ENCODE results near the gene C15orf61.

C15orf61 gene

DNA sequence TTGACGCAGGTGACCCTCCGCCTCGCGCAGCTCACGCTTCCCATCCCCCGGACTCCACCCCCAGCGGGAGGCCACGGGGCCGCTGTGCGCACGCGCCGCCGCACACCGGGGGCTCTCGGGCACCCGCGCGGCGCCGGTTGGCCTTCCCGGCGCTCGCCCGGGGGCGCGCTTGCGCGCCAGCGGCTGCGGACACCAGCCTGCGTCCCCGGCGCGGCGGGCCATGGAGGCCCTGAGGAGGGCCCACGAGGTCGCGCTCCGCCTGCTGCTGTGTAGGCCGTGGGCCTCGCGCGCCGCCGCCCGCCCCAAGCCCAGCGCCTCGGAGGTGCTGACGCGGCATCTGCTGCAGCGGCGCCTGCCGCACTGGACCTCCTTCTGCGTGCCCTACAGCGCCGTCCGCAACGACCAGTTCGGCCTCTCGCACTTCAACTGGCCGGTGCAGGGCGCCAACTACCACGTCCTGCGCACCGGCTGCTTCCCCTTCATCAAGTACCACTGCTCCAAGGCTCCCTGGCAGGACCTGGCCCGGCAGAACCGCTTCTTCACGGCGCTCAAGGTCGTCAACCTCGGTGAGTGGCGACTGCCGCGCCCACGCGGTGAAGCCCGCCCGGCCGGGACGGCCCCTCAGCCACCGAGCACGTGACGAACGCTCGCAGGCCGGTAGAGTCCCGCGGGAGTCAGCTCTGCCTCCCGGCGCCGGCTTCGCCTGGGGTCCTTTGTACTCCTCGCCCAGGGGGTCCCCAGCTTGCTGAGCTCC lies at the start of gene C15orf61:
Gene C15orf61 (plus strand): TSS at position 103 of the 754 bp plus-strand sequence. CDS start 118 bp downstream, at position 221.
- DNase-seq (ENCODE audit: low read depth), result peak; percentile 83

DNA sequence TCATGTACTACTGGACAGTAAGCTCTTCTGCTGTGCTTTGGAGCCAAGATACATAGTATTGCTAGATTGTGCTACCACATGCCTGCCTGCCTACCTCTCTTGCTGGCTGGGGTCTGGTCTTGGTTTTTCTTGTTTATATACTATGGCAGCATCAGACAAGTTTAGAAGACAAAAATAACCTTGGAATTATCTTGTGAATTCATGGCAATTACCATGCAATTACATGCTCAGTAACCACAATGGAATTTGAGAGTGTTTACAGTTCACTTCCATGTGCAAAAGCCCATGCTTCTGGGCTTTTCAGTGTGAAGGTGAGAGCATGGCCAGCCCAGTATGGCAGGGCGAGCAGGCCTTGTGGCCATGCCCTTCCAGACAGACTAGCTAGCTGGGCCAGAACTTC lies 48.0 kb upstream of the C15orf61 start:
- DNase-seq (ENCODE audit: low read depth), result peak; percentile 13

- DNase-seq (ENCODE audit: low read depth), result no peak
These were observed 46.4 kb upstream of the C15orf61 start for GRCh38 chr15:67474405-67475110.

- DNase-seq (ENCODE audit: low read depth), result no peak
These were observed 41.0 kb upstream of the C15orf61 start for GRCh38 chr15:67479781-67480505.

DNA sequence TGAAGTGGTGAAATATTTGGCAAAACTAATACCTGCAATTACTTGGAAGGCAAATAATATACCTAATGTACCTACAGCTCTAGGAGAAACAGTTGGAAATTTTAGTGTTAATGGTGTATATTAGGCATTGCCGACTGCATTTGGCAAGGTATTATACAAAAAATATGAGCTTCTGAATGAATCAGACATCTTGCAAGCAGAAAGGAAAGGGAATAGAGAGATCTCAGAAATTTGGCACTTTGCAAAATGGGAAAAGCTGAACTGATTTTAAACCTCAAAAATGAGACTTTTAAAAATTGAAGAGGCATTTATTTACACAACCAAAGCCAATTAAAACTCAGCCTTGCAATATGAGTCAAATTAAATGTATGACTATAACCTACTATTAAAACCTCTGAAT lies 40.2 kb upstream of the C15orf61 start:
- DNase-seq (ENCODE audit: low read depth), result no peak

DNA sequence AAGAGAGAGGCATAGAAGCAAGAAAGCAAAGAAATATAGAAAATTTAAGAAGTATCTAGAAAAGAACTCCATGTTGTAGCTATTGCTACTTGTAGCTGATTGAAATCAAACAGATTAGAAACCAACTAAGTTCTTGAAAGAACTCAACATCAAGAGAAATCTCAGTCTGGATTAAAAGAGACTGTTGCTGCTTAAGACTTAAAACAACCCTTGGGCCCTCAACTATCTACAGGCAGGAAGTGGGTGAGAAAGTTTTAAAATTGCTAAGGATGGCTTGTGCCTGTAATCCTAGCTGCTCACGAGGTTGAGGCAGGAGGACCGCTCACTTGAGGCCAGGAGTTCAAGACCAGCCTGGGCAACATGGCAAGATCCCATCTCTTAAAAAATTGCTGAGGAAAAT lies 39.3 kb upstream of the C15orf61 start:
- DNase-seq (ENCODE audit: low read depth), result no peak

DNA sequence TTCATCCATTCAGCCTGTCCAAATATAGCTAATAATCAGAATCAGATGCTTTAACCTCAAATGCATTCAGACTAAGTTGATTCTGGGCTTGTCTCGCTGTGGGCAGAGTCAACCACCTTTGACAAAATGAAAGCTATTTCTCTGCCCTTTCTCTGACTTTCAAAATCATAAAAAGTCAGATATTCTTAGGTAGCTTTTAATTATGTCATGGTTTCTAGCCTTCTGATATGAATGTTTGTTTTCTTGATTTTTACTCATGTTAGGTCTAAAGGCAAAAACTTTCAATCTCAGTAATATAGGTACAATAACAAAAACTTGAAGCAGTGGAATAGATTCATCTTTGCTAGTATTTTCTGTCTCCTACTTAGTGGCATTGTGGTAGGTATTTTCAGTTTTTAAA lies 25.3 kb upstream of the C15orf61 start:
- no peak for DNase-seq (ENCODE audit: low read depth)

DNA sequence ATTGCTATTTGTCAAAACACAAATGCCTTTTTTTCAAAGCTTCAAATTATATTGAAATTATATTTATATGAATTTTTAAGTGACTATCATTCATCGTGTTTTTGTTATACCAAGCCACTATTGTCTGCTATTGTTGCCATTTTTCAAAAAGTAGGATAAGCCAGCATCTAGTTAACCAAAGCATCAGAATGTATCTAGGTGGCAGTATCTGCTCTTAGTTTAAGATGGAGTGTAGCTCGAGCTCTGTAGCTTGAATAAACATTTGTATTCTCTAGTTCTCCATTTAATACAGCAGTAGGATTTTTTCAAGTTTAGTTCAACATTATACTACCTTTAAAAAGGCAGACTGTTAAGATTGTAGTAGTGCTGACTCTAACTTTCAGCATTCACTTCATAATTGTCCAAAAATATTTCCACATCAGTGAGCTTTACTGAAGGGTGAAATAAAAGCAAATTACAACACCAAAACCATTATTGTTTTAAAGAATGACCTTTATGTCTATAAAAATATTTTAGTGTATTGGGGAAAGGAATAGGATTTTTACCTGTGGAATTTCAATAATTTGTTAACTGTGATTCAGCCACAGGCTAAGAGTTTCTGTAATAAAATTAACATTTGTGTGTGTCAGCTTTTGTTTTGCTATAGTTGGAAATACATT lies 19.6 kb upstream of the C15orf61 start:
- peak; percentile 44 for DNase-seq (ENCODE audit: low read depth)

DNA sequence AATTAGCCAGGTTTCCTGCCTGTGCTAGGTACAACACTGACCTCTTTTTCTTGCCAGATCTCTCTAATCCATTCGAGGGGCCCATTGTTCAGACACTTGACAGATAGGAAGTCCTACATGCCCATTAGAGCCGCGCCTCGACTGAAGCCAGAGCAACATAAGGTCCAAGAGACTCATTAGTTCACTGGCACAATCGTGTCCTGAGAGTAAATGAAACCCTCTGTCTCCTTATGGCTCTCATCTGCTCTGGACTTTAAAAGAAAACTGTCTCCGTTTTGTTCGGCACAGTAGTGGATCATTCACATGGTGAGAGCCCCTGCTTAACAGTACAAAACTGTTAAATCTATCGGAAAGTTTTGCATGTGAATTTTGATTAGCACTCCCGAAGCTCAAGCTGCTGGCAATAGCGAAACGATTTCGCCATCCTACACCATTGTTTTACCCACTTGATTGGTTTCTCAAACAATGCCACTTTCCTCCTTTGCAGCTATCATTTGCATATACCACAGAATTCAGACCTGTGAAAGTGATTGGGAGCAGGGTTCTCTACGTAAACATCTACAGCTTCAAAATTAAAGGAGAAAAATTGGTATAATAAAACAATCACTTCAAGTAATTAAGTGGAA lies 19.0 kb upstream of the C15orf61 start:
- DNase-seq (ENCODE audit: low read depth), result no peak

DNA sequence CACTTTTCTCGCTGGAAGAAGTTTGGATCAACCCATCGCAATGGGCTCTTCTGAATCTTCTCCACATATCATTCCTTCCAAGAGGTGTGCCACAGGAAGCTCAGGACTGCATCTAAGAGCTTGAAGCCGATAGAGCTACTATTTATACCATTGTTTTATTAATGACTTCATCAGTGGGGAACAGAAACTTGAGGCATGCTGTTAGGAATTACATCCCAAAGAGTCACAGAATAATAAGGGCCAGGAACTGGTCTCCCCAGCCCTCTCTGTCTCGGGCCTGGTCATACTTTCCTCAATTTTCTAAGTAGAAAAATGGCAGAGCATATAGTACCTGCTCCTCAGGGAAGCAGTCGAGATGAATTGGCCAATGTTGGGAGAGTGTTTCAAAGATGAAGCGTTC lies 16.9 kb upstream of the C15orf61 start:
- DNase-seq (ENCODE audit: low read depth), result no peak

GRCh38 chr15:67504796-67505195 lies 16.1 kb upstream of the C15orf61 start:
- peak; percentile 38 for DNase-seq (ENCODE audit: low read depth)

GRCh38 chr15:67505675-67506572 lies 15.0 kb upstream of the C15orf61 start:
- DNase-seq (ENCODE audit: low read depth), result no peak

DNA sequence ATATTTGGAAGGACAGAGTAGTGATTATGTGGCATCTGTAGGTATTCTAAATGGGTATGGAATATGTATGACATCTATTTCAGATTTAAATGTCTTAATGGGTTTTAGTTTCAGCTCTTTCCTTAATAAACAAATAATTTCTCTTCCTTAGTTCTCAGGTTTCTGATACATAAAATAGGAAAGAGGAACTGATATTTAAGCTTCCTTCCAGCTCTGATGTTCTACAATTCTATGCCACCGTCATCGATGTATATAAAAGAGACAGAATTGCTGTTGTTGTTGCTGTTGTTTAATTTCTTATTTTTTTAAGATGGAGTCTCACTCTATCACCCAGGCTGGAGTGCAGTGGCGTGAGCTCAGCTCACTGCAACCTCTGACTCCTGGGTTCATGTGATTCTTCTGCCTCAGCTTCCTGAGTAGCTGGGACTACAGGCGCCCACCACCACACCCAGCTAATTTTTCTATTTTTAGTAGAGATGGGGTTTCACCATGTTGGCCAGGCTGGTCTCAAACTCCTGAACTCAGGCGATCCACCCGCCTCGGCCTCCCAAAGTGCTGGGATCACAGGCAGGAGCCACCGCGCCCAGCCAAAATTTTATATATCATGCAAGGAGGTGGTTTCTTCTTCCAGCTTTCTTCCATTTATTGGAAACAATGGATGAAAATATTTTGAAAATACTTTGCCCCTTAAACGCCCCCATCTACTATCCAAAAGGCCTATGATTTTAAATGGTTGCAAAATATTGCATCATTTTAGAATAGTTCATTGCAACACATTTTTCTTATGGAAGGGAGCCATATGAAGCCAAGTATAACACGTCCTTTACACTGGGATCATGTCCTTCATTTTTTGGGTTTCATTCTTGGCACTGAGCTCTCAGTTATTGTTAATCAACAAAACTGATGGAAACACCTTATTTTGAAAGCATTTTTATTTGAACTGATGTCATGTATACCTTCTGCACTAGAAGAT lies 13.9 kb upstream of the C15orf61 start:
- DNase-seq (ENCODE audit: low read depth), result no peak

GRCh38 chr15:67508407-67508806 lies 12.5 kb upstream of the C15orf61 start:
- DNase-seq (ENCODE audit: low read depth), result no peak

DNA sequence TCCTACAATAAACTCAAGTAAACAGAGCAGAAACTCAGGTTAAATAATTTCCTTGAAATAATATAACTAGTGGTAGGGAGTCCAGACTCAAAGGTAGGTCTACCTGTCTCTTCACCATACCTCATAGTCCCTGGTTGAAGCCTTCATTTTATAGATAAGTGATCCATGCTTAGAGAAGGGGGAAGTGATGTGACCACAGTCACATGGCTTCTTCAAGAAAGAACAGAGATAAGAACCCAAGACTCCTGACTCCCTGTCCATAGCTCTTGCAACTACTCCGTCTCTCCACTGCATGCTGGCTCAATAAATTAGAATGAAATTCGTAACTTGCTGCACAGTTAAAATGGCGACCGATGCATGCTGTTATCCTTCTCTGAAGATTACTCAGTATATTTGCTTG lies 11.0 kb upstream of the C15orf61 start:
- DNase-seq (ENCODE audit: low read depth), result no peak

DNA sequence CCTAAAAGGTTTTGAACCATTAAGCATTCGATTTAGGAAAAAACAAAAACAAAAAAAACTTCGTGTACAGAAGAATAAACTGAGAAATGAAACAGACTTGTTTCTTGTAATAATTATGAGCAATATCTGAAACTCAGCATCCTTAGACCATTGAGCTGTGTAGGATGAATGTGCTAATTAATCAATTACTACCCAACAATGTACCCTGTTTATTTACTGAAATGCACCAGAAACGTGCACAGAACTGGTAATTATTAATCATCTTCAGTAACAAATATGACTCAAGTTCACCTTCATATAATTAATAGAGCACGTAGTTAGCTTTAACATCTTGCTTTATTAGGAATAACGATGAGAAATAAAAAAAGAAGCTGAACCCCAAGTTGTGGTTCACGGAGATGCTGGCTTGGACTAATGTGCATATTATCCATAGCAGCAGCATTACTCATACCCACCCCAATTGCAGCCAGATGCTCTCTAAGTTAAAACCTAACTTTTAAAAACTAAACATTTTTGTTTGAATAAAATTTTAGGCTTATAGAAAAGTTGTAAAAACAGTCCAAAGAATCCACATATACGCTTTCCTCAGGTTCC lies 10.2 kb upstream of the C15orf61 start:
- peak; percentile 82 for DNase-seq (ENCODE audit: low read depth)

DNA sequence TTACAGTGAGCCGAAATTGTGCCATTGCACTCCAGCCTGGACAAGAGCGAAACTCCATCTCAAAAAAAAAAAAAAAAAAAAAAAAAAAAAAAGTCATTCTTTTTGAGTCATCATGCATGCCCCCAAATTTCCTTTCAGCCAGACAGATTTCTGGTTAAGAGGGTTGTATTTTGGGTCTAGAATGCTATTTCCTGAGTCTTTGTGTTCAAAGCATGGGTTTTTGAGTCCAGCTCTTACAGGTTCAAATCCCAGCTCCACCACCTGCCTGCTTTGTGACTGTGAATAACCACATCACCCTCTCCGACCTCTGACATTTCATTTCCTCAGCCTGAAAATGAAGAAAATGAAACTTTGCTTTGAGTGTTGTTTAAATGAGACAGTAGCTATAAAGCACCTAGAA lies 9.3 kb upstream of the C15orf61 start:
- DNase-seq (ENCODE audit: low read depth), result peak; percentile 39

- DNase-seq (ENCODE audit: low read depth), result no peak
These were observed 8.8 kb upstream of the C15orf61 start for GRCh38 chr15:67512140-67512539.

Measured in ELR (cell line).